ENCODE results near the gene MAP3K15. TPM values are rescaled to one million over a fixed set of nuclear protein-coding genes. Genes with fewer than 3 reads are reported as not detected.

The MAP3K15 gene
- total and polyA plus RNA-seq, 10 of the 15 experiments (the other 5 are each of a cell fraction or from before 2014, with no cell fraction given) = 0.03 to 0.16 TPM; not detected in 8

GRCh38 chrX:19462879-19463278, 52.4 kb downstream of the MAP3K15 start:
- SMC1A ChIA-PET (ENCODE audit: uncharacterized antibody, unreplicated experiment) = no interaction called here
- Histone ChIP-seq H3K27ac (ENCODE audit: control insufficient read depth, insufficient read depth) (no peak overlapping the region), H3K9me3 (replicated peaks; ENCODE audit: control insufficient read depth, insufficient read depth, low read length) (no peaks in the 10 kb centered on the region), H3K27me3 (replicated peaks in 1 of 2; ENCODE audit: control insufficient read depth in 2 of 2, insufficient read depth in 2 of 2, low read length in 1 of 2) (no peaks in the 10 kb centered on the region), H3K79me2 (ENCODE audit: control insufficient read depth, insufficient read depth, low read length) (no peaks in the 10 kb centered on the region), H4K20me1 (ENCODE audit: control insufficient read depth, insufficient read depth) (no peaks in the 10 kb centered on the region), H2AFZ (ENCODE audit: control insufficient read depth, low read depth, low read length) (no peak overlapping the region), H3K4me1 (ENCODE audit: control insufficient read depth, insufficient read depth, low read length) (no peaks in the 10 kb centered on the region), H3K36me3 (ENCODE audit: control insufficient read depth in 2 of 2, insufficient read depth in 2 of 2, low read length in 1 of 2) (no peaks in the 10 kb centered on the region), H3K4me2 (ENCODE audit: control insufficient read depth, insufficient read depth) (no peak overlapping the region), H3K9ac (ENCODE audit: control insufficient read depth, insufficient read depth, low read length) (no peak overlapping the region), H3K4me3 (no peak overlapping the region)
- in situ Hi-C loops (cut with MboI) = no loop called here
- no peak for DNase-seq (ENCODE audit: low read depth, low spot score)
- WGBS (ENCODE audit: insufficient coverage, insufficient replicate concordance, low lambda C conversion rate, missing lambda C conversion rate) = 55% methylated on average over 1 of the region's 1 CpG
- no TSS peak for BruUV-seq (replicated peaks)
- CTCF ChIA-PET = no interaction called here
- ATAC-seq = no peak
- POLR2A ChIA-PET = no interaction called here
- intact Hi-C loops (cut with micrococcal nuclease; ENCODE audit: unreplicated experiment) = no loop called here
- FAIRE-seq = no peak
- RAD21 ChIA-PET (ENCODE audit: unreplicated experiment) = no interaction called here
- TF ChIP-seq EGR1 (IDR thresholded peaks at IDR 0.05; ENCODE audit: borderline replicate concordance in 1 of 2, low read depth in 2 of 2, low read length in 2 of 2) (no peak), HCFC1 (IDR thresholded peaks at IDR 0.05; ENCODE audit: low read length) (no peak), IRF4 (IDR thresholded peaks at IDR 0.05; ENCODE audit: low read depth, low read length) (no peak), ZNF207 (IDR thresholded peaks at IDR 0.05; ENCODE audit: borderline replicate concordance) (no peak), ZNF622 (IDR thresholded peaks at IDR 0.05) (no peak), EED (IDR thresholded peaks at IDR 0.05; ENCODE audit: low read depth) (no peak), ZBTB4 (CRISPR knock-in tag; IDR thresholded peaks at IDR 0.05) (no peak), CTCF (IDR thresholded peaks at IDR 0.05 in 2 of 3, conservative IDR thresholded peaks at IDR 0.05 in 1 of 3; ENCODE audit: control insufficient read depth in 2 of 3, extremely low read depth in 1 of 3, insufficient read depth in 1 of 3, low read depth in 3 of 3, low read length in 3 of 3) (no peak), YBX1 (IDR thresholded peaks at IDR 0.05) (no peak), CBX3 (IDR thresholded peaks at IDR 0.05; ENCODE audit: borderline replicate concordance, low read depth) (no peak), ZNF687 (IDR thresholded peaks at IDR 0.05) (no peak)
